HepG2 (cell line): ENCODE results near the gene ZBTB44. TPM values are rescaled to one million over a fixed set of nuclear protein-coding genes. Genes with fewer than 3 reads are reported as not detected.

ENCODE experiments used
- ARID2 ChIP-seq: sonication (generic); formaldehyde crosslinking; IDR thresholded peaks from 2 replicates; pipeline ENCODE4 v1.8.1; 2022; ENCODE audit warnings: mild to moderate bottlenecking, missing genetic modification reagents, borderline replicate concordance
- BORCS8-MEF2B ChIP-seq: sonication (generic); formaldehyde crosslinking; IDR thresholded peaks from 2 replicates; pipeline ENCODE4 v1.8.0; 2022; ENCODE audit warnings: mild to moderate bottlenecking, missing genetic modification reagents
- CENPX ChIP-seq: sonication (generic); formaldehyde crosslinking; IDR thresholded peaks from 2 replicates; pipeline ENCODE4 v1.9.0; 2021; ENCODE audit warnings: mild to moderate bottlenecking, missing genetic modification reagents, moderate library complexity
- CREM ChIP-seq, 2 experiments: sonication (generic) in 1 of 2; formaldehyde crosslinking in 1 of 2; IDR thresholded peaks; 2 replicates each; pipeline versions ENCODE4 v1.4.0 to v1.6.1; 2016 to 2020; ENCODE audit warnings: antibody characterized with exemption in 1 of 2, mild to moderate bottlenecking in 1 of 2, missing genetic modification reagents in 1 of 2
- ONECUT2 ChIP-seq: sonication (generic); formaldehyde crosslinking; IDR thresholded peaks from 2 replicates; pipeline ENCODE4 v1.4.0; 2020; ENCODE audit warnings: missing genetic modification reagents
- PHF8 ChIP-seq: sonication (generic); formaldehyde crosslinking; IDR thresholded peaks from 2 replicates; pipeline ENCODE4 v1.5.0; 2020; ENCODE audit warnings: missing genetic modification reagents
- POLR2A ChIP-seq, 2 experiments: IDR thresholded peaks; 2 replicates each; pipeline ENCODE4 v1.6.1; 2011; ENCODE audit warnings: low read depth in 2 of 2, low read length in 2 of 2, mild to moderate bottlenecking in 1 of 2, moderate library complexity in 1 of 2; ENCODE audit not compliant: insufficient read depth in 1 of 2
- RFX1 ChIP-seq: fragments of 450-650 bp; IDR thresholded peaks from 2 replicates; pipeline ENCODE4 v1.6.1; 2017
- SIN3B ChIP-seq: fragments of 150-350 bp; IDR thresholded peaks from 2 replicates; pipeline ENCODE4 v1.6.1; 2014; ENCODE audit warnings: low read length
- SIX1 ChIP-seq: sonication (generic); formaldehyde crosslinking; IDR thresholded peaks from 2 replicates; pipeline ENCODE4 v1.4.0; 2020; ENCODE audit warnings: missing genetic modification reagents, borderline replicate concordance
- ZNF614 ChIP-seq: IDR thresholded peaks from 2 replicates; pipeline ENCODE4 v1.6.1; 2018; ENCODE audit warnings: missing biosample characterization, missing genetic modification reagents, inconsistent platforms, borderline replicate concordance
- polyA plus RNA-seq, 8 experiments: library from polyadenylated mRNA; depleted of rRNA in 3 of 8; stranded (reverse) in 7 of 8; unstranded in 1 of 8; fragments of >200 nt; fragmentation: Illumina TruSeq in 4 of 8; extraction: Trizol in 4 of 8; gene quantifications; 2 replicates each; pipeline versions ENCODE4 v1.2.1 to v1.2.3, GENCODE V29; 2011 to 2016; ENCODE audit warnings: low read depth in 4 of 8, missing spikeins in 1 of 8, mixed read lengths in 1 of 8; ENCODE audit not compliant: insufficient read depth in 1 of 8
- total RNA-seq, 5 experiments: library from RNA; depleted of rRNA; stranded (reverse); fragments of >200 nt; fragmentation: Illumina TruSeq; extraction: Trizol; gene quantifications; 2 replicates each; pipeline ENCODE4 v1.2.3, GENCODE V29; 2016; ENCODE audit warnings: low read depth in 1 of 5
- TF ChIP-seq, protein P1 (sequence below): sonication (generic); formaldehyde crosslinking; IDR thresholded peaks from 2 replicates; pipeline ENCODE4 v1.4.0; 2020; ENCODE audit warnings: missing genetic modification reagents
- TF ChIP-seq, protein P2 (sequence below): sonication (generic); formaldehyde crosslinking; IDR thresholded peaks from 2 replicates; pipeline ENCODE4 v1.5.1; 2020; ENCODE audit warnings: missing genetic modification reagents, mild to moderate bottlenecking, borderline replicate concordance
- TF ChIP-seq, protein P3 (sequence below): IDR thresholded peaks from 2 replicates; pipeline ENCODE4 v1.6.1; 2016; ENCODE audit warnings: low read depth
- TF ChIP-seq, protein P4 (sequence below): sonication (generic); formaldehyde crosslinking; IDR thresholded peaks from 2 replicates; pipeline ENCODE4 v1.4.0; 2020; ENCODE audit warnings: missing genetic modification reagents, low read depth, mild to moderate bottlenecking, borderline replicate concordance
- TF ChIP-seq, protein P5 (sequence below): sonication (generic); formaldehyde crosslinking; IDR thresholded peaks from 2 replicates; pipeline ENCODE4 v1.9.0; 2021; ENCODE audit warnings: missing genetic modification reagents, mild to moderate bottlenecking, borderline replicate concordance

The ZBTB44 gene
- total and polyA plus RNA-seq, 2 of the 13 experiments (the other 11 are each of a cell fraction or from before 2014, with no cell fraction given): 22.8 to 23.6 TPM

DNA sequence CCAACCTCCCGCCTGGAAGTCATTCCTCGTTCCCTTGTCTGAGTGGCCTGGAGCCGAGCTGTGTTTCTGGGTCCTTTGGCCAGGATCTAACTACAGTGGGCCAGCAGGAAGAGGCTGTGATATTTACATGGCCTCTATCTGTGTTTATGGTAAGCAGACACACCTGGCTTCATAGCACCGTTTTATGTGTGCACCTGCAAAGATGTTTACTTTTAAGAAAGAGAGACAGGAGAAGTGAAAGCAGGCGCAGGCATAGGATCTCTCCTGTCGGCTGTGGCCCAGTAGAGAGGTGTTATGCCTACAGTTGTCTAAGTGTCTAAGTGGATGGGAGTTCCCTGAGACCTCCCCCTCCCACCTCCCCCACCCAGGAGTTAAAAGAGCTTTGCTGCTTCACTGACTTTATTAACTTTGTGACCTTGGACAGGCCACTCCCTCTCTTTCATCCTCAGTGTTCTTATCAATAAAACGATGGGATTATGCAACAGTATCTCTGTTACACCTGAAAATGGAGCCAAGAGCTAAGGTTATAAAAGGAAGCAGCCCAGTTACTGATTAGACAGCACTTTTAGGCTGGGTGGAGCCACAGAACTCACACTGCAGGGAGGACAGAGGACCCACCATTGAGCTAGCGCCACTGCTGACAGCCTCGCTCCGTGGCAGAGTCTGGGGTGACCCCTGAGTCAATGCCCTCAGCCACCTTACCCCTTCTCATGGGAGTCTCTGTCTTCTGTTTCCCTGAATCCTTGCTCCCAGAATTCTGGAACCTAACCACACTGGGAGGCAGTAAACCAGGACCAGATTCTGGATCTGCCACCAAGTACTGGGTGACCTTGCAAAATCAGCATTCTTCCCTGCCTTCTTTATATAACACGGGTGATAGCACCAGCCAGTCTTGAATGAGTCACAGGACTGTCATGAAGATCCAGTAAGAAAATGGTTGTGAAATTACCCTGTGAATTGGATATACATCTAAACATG is 133.1 kb downstream of the ZBTB44 start (continued):
- TF ChIP-seq, protein P1, sequence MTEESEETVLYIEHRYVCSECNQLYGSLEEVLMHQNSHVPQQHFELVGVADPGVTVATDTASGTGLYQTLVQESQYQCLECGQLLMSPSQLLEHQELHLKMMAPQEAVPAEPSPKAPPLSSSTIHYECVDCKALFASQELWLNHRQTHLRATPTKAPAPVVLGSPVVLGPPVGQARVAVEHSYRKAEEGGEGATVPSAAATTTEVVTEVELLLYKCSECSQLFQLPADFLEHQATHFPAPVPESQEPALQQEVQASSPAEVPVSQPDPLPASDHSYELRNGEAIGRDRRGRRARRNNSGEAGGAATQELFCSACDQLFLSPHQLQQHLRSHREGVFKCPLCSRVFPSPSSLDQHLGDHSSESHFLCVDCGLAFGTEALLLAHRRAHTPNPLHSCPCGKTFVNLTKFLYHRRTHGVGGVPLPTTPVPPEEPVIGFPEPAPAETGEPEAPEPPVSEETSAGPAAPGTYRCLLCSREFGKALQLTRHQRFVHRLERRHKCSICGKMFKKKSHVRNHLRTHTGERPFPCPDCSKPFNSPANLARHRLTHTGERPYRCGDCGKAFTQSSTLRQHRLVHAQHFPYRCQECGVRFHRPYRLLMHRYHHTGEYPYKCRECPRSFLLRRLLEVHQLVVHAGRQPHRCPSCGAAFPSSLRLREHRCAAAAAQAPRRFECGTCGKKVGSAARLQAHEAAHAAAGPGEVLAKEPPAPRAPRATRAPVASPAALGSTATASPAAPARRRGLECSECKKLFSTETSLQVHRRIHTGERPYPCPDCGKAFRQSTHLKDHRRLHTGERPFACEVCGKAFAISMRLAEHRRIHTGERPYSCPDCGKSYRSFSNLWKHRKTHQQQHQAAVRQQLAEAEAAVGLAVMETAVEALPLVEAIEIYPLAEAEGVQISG (CRISPR knock-in tag): peak; percentile 52; the same call in 1 of the 2 replicates
- TF ChIP-seq, protein P2, sequence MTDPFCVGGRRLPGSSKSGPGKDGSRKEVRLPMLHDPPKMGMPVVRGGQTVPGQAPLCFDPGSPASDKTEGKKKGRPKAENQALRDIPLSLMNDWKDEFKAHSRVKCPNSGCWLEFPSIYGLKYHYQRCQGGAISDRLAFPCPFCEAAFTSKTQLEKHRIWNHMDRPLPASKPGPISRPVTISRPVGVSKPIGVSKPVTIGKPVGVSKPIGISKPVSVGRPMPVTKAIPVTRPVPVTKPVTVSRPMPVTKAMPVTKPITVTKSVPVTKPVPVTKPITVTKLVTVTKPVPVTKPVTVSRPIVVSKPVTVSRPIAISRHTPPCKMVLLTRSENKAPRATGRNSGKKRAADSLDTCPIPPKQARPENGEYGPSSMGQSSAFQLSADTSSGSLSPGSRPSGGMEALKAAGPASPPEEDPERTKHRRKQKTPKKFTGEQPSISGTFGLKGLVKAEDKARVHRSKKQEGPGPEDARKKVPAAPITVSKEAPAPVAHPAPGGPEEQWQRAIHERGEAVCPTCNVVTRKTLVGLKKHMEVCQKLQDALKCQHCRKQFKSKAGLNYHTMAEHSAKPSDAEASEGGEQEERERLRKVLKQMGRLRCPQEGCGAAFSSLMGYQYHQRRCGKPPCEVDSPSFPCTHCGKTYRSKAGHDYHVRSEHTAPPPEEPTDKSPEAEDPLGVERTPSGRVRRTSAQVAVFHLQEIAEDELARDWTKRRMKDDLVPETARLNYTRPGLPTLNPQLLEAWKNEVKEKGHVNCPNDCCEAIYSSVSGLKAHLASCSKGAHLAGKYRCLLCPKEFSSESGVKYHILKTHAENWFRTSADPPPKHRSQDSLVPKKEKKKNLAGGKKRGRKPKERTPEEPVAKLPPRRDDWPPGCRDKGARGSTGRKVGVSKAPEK: peak; percentile 62; the same call in 1 of the 2 replicates
- TF ChIP-seq CENPX (CRISPR knock-in tag) (no peak), BORCS8-MEF2B (CRISPR knock-in tag) (0 out of 2 replicates have a peak, but pooled peaks have one; percentile 9), SIN3B (no peak), ARID2 (CRISPR knock-in tag) (no peak), SIX1 (peak; percentile 91), POLR2A (IDR thresholded peaks at IDR 0.05; ENCODE audit: insufficient read depth in 1 of 2, low read depth in 2 of 2, low read length in 2 of 2) (peak; percentile 84 to 96), RFX1 (no peak), ZNF614 (CRISPR knock-in tag) (peak; percentile 47; the same call in 1 of the 2 replicates), CREM (IDR thresholded peaks at IDR 0.05) (peak; percentile 88), CREM (CRISPR knock-in tag; IDR thresholded peaks at IDR 0.05) (no peak), ONECUT2 (CRISPR knock-in tag) (peak; percentile 62), PHF8 (peak; percentile 62)
- TF ChIP-seq, protein P3, sequence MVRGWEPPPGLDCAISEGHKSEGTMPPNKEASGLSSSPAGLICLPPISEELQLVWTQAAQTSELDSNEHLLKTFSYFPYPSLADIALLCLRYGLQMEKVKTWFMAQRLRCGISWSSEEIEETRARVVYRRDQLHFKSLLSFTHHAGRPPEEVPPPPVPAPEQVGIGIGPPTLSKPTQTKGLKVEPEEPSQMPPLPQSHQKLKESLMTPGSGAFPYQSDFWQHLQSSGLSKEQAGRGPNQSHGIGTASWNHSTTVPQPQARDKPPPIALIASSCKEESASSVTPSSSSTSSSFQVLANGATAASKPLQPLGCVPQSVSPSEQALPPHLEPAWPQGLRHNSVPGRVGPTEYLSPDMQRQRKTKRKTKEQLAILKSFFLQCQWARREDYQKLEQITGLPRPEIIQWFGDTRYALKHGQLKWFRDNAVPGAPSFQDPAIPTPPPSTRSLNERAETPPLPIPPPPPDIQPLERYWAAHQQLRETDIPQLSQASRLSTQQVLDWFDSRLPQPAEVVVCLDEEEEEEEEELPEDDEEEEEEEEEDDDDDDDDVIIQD: peak; percentile 88
- TF ChIP-seq, protein P4, sequence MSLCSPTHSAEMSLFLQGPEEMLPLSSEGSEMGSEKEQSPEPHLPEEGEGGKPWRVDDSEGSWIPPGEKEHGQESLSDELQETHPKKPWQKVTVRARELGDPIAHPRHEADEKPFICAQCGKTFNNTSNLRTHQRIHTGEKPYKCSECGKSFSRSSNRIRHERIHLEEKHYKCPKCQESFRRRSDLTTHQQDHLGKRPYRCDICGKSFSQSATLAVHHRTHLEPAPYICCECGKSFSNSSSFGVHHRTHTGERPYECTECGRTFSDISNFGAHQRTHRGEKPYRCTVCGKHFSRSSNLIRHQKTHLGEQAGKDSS (CRISPR knock-in tag): peak; percentile 60; the same call in 1 of the 2 replicates
- TF ChIP-seq, protein P5, sequence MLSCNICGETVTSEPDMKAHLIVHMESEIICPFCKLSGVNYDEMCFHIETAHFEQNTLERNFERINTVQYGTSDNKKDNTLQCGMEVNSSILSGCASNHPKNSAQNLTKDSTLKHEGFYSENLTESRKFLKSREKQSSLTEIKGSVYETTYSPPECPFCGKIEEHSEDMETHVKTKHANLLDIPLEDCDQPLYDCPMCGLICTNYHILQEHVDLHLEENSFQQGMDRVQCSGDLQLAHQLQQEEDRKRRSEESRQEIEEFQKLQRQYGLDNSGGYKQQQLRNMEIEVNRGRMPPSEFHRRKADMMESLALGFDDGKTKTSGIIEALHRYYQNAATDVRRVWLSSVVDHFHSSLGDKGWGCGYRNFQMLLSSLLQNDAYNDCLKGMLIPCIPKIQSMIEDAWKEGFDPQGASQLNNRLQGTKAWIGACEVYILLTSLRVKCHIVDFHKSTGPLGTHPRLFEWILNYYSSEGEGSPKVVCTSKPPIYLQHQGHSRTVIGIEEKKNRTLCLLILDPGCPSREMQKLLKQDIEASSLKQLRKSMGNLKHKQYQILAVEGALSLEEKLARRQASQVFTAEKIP (CRISPR knock-in tag): no peak
